SK-N-MC (cell line): ENCODE data around the gene DONSON.
A peak's percentile ranks its signal among the peaks of the same experiment; 100 is the strongest.
"Not testable (repeated sequence)": the region's sequence is repeated elsewhere in the genome, so short reads cannot be mapped to it uniquely, and the experiment has no call there.

Experiments used
- DNase-seq: peaks from one replicate; pipeline ENCODE4 v3.0.0-alpha.2; 2011; ENCODE audit warnings: low read depth, low spot score
- H3K27ac ChIP-seq: fragments of 200-600 bp; sonication (generic); 2 replicates; pipeline ENCODE4 v1.5.1; 2016; ENCODE audit warnings: mixed run types
- H3K36me3 ChIP-seq: fragments of 200-600 bp; sonication (generic); 2 replicates; pipeline ENCODE4 v1.6.1; 2017; ENCODE audit warnings: antibody characterized with exemption, low read length, mixed read lengths; ENCODE audit not compliant: insufficient read depth
- H3K4me3 ChIP-seq: fragments of 200-600 bp; sonication (generic); 2 replicates; pipeline ENCODE4 v1.5.1; 2016
- H3K9ac ChIP-seq: fragments of 200-600 bp; sonication (generic); 2 replicates; pipeline ENCODE4 v1.8.0; 2017; ENCODE audit warnings: mixed run types, mixed read lengths; ENCODE audit not compliant: insufficient read length
- H3K9me3 ChIP-seq: fragments of 200-600 bp; sonication (generic); 2 replicates; pipeline ENCODE4 v1.6.1; 2017; ENCODE audit warnings: low read depth, mild to moderate bottlenecking, antibody characterized with exemption, low read length, moderate library complexity, mixed read lengths
- EZH2 ChIP-seq: fragments of 200-600 bp; sonication (generic); IDR thresholded peaks from one replicate; pipeline ENCODE4 v1.6.1; 2017; ENCODE audit warnings: antibody characterized with exemption
- FOXP2 ChIP-seq: optimal IDR thresholded peaks from 2 replicates; pipeline ENCODE3; 2011; ENCODE audit warnings: mild to moderate bottlenecking, moderate library complexity; ENCODE audit not compliant: insufficient read depth; ENCODE audit errors: extremely low read length, control extremely low read depth
- POLR2AphosphoS5 ChIP-seq: IDR thresholded peaks from 2 replicates; pipeline ENCODE4 v1.6.1; 2012; ENCODE audit warnings: mild to moderate bottlenecking, low read depth, low read length, borderline replicate concordance

DONSON gene

GRCh38 chr21:33588485-33589335, at the start of gene DONSON:
Gene DONSON, minus strand, starts transcription at chr21:33588684. Its CDS starts 43 bp downstream, at chr21:33588641.
- TF ChIP-seq FOXP2 (no peak), POLR2AphosphoS5 (peak; percentile 78)
- peak within 1 kb of the TSS; percentile 90 for H3K9ac ChIP-seq
- H3K9me3 ChIP-seq = no peaks in the 10 kb centered on the region
- peak within 1 kb of the TSS; percentile 94 for H3K4me3 ChIP-seq
- no peak within 1 kb of the TSS for H3K27ac ChIP-seq
- peaks cover 24% of the 10 kb centered on the region for H3K36me3 ChIP-seq
- peak; percentile 30 for DNase-seq

DNA sequence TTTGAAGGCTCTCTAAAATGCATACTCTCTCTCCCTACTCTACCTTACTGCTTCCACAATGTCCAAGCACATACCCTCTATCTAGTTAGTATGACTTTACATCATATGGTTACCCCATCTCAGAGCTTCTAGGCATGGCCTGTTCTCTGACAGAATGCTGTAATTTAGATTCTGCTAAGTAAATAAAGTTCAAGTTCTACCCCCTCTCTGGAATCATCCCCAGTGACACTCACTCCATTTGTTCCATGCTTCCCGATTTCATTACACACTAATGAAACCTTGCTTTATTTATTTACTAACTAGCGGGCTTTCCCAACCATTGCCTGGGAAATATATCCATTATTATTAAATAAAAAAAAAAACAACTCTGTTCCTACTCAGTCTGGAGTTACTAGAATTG, 45.8 kb upstream of the DONSON start:
- H3K9me3 ChIP-seq = no peaks in the 10 kb centered on the region
- no peak for DNase-seq
- H3K27ac ChIP-seq = no peak overlapping the region
- TF ChIP-seq POLR2AphosphoS5 (no peak), FOXP2 (no peak), EZH2 (no peak)
- peaks cover 44% of the 10 kb centered on the region for H3K36me3 ChIP-seq
- no peak overlapping the region for H3K4me3 ChIP-seq
- H3K9ac ChIP-seq = no peak overlapping the region

GRCh38 chr21:33626151-33626550, 37.7 kb upstream of the DONSON start:
- not testable (repeated sequence) for DNase-seq, H3K9me3 ChIP-seq, H3K27ac ChIP-seq, H3K9ac ChIP-seq, H3K4me3 ChIP-seq
- H3K36me3 ChIP-seq = peaks cover 48% of the 10 kb centered on the region

DNA sequence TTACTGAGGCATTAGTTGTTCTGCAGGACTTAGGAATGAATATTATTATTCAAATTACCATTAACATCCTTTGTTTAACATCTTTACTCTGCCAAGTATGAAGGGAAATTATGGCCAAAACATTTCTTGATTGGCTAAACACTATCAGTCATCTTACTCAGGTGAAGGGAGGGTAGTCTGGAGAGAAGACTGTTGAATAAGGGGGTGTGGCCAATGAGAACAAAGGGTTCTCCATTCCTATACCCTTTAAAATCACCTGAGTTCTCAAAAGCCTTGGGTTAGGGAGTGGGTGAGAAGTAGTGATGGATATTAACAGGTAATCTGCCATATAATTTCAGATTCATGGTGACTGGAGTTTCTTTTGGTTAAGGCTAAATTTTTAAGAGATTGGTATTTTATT, 33.8 kb upstream of the DONSON start:
- Histone ChIP-seq H3K27ac (no peak overlapping the region), H3K4me3 (no peak overlapping the region), H3K9me3 (no peaks in the 10 kb centered on the region), H3K9ac (no peak overlapping the region), H3K36me3 (peaks cover 45% of the 10 kb centered on the region)
- TF ChIP-seq FOXP2 (no peak), EZH2 (no peak), POLR2AphosphoS5 (no peak)
- DNase-seq = no peak

GRCh38 chr21:33619726-33620125, 31.2 kb upstream of the DONSON start:
- Histone ChIP-seq H3K27ac (no peak overlapping the region), H3K4me3 (no peak overlapping the region), H3K9ac (no peak overlapping the region), H3K36me3 (peaks cover 41% of the 10 kb centered on the region), H3K9me3 (no peaks in the 10 kb centered on the region)
- DNase-seq = no peak
- no peak for TF ChIP-seq FOXP2

DNA sequence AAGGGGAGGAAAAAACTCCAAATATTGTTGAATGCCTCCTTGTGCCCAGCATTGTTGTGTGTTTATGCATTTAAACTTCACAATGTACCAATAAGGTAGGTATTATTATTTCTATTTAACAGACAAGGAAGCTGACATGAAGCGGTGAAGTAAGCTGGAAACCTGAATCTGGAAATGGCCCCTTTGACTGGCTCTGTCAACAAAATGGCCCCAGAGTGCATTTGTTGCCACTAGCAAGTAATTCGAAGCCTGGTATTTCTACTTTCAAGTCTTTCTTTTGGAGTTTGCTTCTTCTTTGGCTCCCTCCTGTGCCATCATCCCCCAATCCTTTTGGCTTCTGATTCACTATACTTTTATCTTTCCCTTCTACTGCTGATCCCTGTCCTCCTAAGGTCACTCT, 29.9 kb upstream of the DONSON start:
- TF ChIP-seq EZH2 (no peak), POLR2AphosphoS5 (no peak), FOXP2 (no peak)
- Histone ChIP-seq H3K4me3 (no peak overlapping the region), H3K9me3 (no peaks in the 10 kb centered on the region), H3K36me3 (peaks cover 34% of the 10 kb centered on the region), H3K9ac (no peak overlapping the region), H3K27ac (no peak overlapping the region)
- DNase-seq = no peak

DNA sequence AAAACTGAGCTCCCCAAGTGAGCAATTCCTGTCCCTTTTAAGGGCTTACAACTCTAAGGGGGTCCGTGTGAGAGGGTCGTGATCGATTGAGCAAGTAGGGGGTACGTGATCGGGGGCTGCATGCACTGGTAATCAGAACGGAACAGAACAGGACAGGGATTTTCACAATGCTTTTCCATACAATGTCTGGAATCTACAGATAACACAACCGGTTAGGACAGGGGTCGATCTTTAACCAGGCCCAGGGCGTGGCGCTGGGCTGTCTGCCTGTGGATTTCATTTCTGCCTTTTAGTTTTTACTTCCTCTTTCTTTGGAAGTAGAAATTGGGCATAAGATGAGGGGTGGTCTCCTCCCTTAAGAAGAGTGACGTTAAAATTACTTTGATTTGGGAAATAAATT, 29.1 kb upstream of the DONSON start:
- not testable (repeated sequence) for H3K9ac ChIP-seq, DNase-seq, H3K9me3 ChIP-seq, H3K4me3 ChIP-seq, H3K27ac ChIP-seq
- H3K36me3 ChIP-seq = peaks cover 39% of the 10 kb centered on the region

DNA sequence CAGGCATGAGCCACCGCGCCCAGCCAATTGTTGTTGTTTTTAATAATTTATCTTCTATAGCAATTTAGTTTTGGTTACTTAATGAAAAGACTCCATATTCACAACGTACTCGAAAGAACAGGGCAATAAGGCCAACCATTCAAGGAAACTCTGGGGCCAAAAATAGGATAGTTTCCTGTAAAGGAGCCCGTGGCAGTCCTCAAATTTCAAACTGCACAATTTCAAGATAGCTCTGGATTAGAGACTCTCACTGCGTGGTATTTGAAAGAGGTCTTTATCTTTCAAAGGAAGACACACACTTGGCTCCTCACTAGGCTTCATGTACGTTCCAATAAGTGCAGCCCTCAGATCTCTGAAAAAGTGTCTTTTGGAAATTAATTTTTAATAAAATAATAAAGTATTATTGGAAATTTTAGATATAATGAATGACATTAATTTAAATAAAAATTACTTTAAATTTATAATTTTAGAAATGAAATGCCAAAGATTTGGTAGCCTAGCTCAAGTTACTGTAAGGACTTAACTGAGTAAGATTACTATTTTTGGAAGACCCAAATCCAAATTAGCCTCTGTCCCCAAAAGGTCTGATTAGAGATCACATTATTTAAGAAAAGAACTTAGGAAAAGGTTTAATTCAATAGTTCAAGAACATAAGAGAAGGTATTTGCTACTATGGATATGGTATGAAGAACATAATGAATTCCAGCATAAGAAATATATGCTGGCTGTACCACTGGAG, 22.7 kb upstream of the DONSON start:
- no peaks in the 10 kb centered on the region for H3K9me3 ChIP-seq
- no peak for DNase-seq
- H3K9ac ChIP-seq = no peak overlapping the region
- peaks cover 18% of the 10 kb centered on the region for H3K36me3 ChIP-seq
- no peak overlapping the region for H3K4me3 ChIP-seq
- TF ChIP-seq EZH2 (no peak), POLR2AphosphoS5 (no peak), FOXP2 (no peak)
- H3K27ac ChIP-seq = no peak overlapping the region

DNA sequence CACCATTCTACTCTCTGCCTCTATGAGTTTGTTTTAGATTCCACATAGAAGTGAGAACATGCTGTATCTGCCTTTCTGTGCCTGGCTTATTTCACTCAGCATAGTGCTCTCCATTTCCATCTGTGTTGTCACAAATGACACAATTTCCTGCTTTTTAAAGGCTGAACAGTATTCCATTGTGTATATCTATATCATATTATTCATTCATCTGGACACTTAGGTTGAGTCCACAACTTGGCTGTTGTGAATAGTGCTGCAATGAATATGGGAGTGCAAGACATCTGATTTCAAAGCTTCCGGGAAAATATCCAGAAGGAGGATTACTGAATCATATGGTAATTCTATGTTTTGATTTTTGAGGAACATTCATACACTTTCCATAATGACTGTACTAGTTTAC, 20.1 kb upstream of the DONSON start:
- no peak for DNase-seq
- no peak overlapping the region for H3K27ac ChIP-seq
- no peaks in the 10 kb centered on the region for H3K9me3 ChIP-seq
- H3K36me3 ChIP-seq = peaks cover 16% of the 10 kb centered on the region
- H3K4me3 ChIP-seq = no peak overlapping the region
- TF ChIP-seq FOXP2 (no peak), POLR2AphosphoS5 (no peak), EZH2 (no peak)
- H3K9ac ChIP-seq = no peak overlapping the region
